OCI-LY1 (cell line): ENCODE measurements around the gene RANBP10.

Experiments
- H2AFZ ChIP-seq: fragments of 200-600 bp; sonication (generic), shearing (Covaris generic); 2 replicates; pipeline ENCODE4 v1.6.0; 2014; ENCODE audit warnings: antibody characterized with exemption, mild to moderate bottlenecking, low read length
- H3F3A ChIP-seq: fragments of 200-600 bp; sonication (generic), shearing (Covaris generic); 2 replicates; pipeline ENCODE4 v1.6.0; 2014; ENCODE audit warnings: mild to moderate bottlenecking, antibody characterized with exemption, low read length, moderate library complexity; ENCODE audit not compliant: insufficient read depth
- H3K27ac ChIP-seq: fragments of 200-600 bp; sonication (generic); 2 replicates; pipeline ENCODE4 v1.5.1; 2014; ENCODE audit warnings: low read length, mixed run types, mild to moderate bottlenecking, low read depth; ENCODE audit not compliant: poor library complexity, severe bottlenecking
- H3K27me3 ChIP-seq: fragments of 200-600 bp; sonication (generic); 2 replicates; pipeline ENCODE4 v1.6.0; 2014; ENCODE audit warnings: antibody characterized with exemption, mild to moderate bottlenecking, low read length, moderate library complexity; ENCODE audit not compliant: insufficient read depth
- H3K36me3 ChIP-seq: fragments of 200-600 bp; sonication (generic); 2 replicates; pipeline ENCODE4 v1.6.1; 2014; ENCODE audit warnings: mild to moderate bottlenecking, antibody characterized with exemption, low read length, moderate library complexity, mixed read lengths; ENCODE audit not compliant: insufficient read depth
- H3K4me1 ChIP-seq: fragments of 200-600 bp; sonication (generic); 2 replicates; pipeline ENCODE4 v1.5.1; 2014; ENCODE audit warnings: mild to moderate bottlenecking, low read length, moderate library complexity; ENCODE audit not compliant: insufficient read depth, severe bottlenecking
- H3K4me2 ChIP-seq: fragments of 200-600 bp; sonication (generic), shearing (Covaris generic); 2 replicates; pipeline ENCODE4 v1.6.1; 2014; ENCODE audit warnings: low read length
- H3K4me3 ChIP-seq: fragments of 200-600 bp; sonication (generic); 2 replicates; pipeline ENCODE4 v1.5.1; 2014; ENCODE audit warnings: low read length, low read depth, mild to moderate bottlenecking, mixed read lengths; ENCODE audit not compliant: poor library complexity, severe bottlenecking
- H3K79me2 ChIP-seq: fragments of 200-600 bp; shearing (Covaris generic); 2 replicates; pipeline ENCODE4 v1.6.1; 2016; ENCODE audit warnings: mixed run types, low read length, mixed read lengths; ENCODE audit not compliant: insufficient read depth
- H3K9ac ChIP-seq: fragments of 200-600 bp; sonication (generic), shearing (Covaris generic); 2 replicates; pipeline ENCODE4 v1.6.1; 2014; ENCODE audit warnings: mild to moderate bottlenecking, low read length, mixed read lengths
- H3K9me2 ChIP-seq: fragments of 200-600 bp; sonication (generic), shearing (Covaris generic); 2 replicates; pipeline ENCODE4 v1.6.1; 2014; ENCODE audit warnings: low read depth, mild to moderate bottlenecking, low read length, mixed read lengths
- H3K9me3 ChIP-seq: fragments of 200-600 bp; shearing (Covaris generic); 2 replicates; pipeline ENCODE4 v1.6.1; 2014; ENCODE audit warnings: low read length, mixed read lengths
- H4K20me1 ChIP-seq: fragments of 200-600 bp; sonication (generic), shearing (Covaris generic); 2 replicates; pipeline ENCODE4 v1.6.0; 2016; ENCODE audit warnings: mild to moderate bottlenecking, low read length; ENCODE audit not compliant: insufficient read depth
- CTCF ChIP-seq: fragments of 200-600 bp; sonication (generic), shearing (Covaris generic); IDR thresholded peaks from 2 replicates; pipeline ENCODE4 v1.5.1; 2017; ENCODE audit warnings: mild to moderate bottlenecking, antibody characterized with exemption, low read length, moderate library complexity, mixed read lengths
- EZH2 ChIP-seq: fragments of 200-600 bp; sonication (generic), shearing (Covaris generic); IDR thresholded peaks from 2 replicates; pipeline ENCODE4 v1.8.0; 2017; ENCODE audit warnings: borderline replicate concordance, mixed run types, mild to moderate bottlenecking, antibody characterized with exemption, low read length, moderate library complexity, mixed read lengths

Gene RANBP10

GRCh38 chr16:67820608-67821259 lies 14.4 kb upstream of the RANBP10 start:
- Histone ChIP-seq H3K4me2 (no peak overlapping the region), H3K27ac (no peak overlapping the region), H3F3A (no peaks in the 10 kb centered on the region), H3K36me3 (no peaks in the 10 kb centered on the region), H2AFZ (no peak overlapping the region), H3K9me3 (no peaks in the 10 kb centered on the region), H3K9ac (no peak overlapping the region), H3K9me2 (no peaks in the 10 kb centered on the region), H4K20me1 (no peaks in the 10 kb centered on the region), H3K79me2 (no peaks in the 10 kb centered on the region), H3K27me3 (no peaks in the 10 kb centered on the region), H3K4me3 (no peak overlapping the region), H3K4me1 (peaks cover 11% of the 10 kb centered on the region)
- TF ChIP-seq EZH2 (no peak), CTCF (no peak)

- Histone ChIP-seq H3K4me1 (peaks cover 5% of the 10 kb centered on the region), H2AFZ (no peak overlapping the region), H3K9ac (no peak overlapping the region), H3K36me3 (no peaks in the 10 kb centered on the region), H3K9me3 (no peaks in the 10 kb centered on the region), H4K20me1 (no peaks in the 10 kb centered on the region), H3K27ac (no peak overlapping the region), H3K4me3 (no peak overlapping the region), H3K27me3 (no peaks in the 10 kb centered on the region), H3K4me2 (no peak overlapping the region), H3K9me2 (no peaks in the 10 kb centered on the region), H3F3A (no peaks in the 10 kb centered on the region), H3K79me2 (no peaks in the 10 kb centered on the region)
- no peak for TF ChIP-seq CTCF
- no peak for TF ChIP-seq EZH2
Observed at GRCh38 chr16:67814567-67814966, 8.2 kb upstream of the RANBP10 start.

- no peaks in the 10 kb centered on the region for H3K36me3 ChIP-seq
- no peaks in the 10 kb centered on the region for H3K9me2 ChIP-seq
- H3K9me3 ChIP-seq = no peaks in the 10 kb centered on the region
- no peaks in the 10 kb centered on the region for H3F3A ChIP-seq
- H3K27me3 ChIP-seq = no peaks in the 10 kb centered on the region
- H3K4me3 ChIP-seq = no peak overlapping the region
- H3K27ac ChIP-seq = no peak overlapping the region
- TF ChIP-seq EZH2 (no peak), CTCF (no peak)
- peaks cover 9% of the 10 kb centered on the region for H3K4me1 ChIP-seq
- H4K20me1 ChIP-seq = no peaks in the 10 kb centered on the region
- H3K9ac ChIP-seq = no peak overlapping the region
- no peak overlapping the region for H3K4me2 ChIP-seq
- H3K79me2 ChIP-seq = no peaks in the 10 kb centered on the region
- no peak overlapping the region for H2AFZ ChIP-seq
Observed at GRCh38 chr16:67811899-67812298, 5.5 kb upstream of the RANBP10 start.
